Measurements from ENCODE around the gene MTR. TPM values are rescaled to one million over a fixed set of nuclear protein-coding genes. Genes with fewer than 3 reads are reported as not detected.

The MTR gene
- total and polyA plus RNA-seq, 9 of the 15 experiments (the other 6 are each of a cell fraction or from before 2014, with no cell fraction given): 3.4 to 44.3 (median 20.3) TPM

- TF ChIP-seq TRIM25 (IDR thresholded peaks at IDR 0.05; ENCODE audit: borderline replicate concordance) (no peak), ZBTB12 (CRISPR knock-in tag; IDR thresholded peaks at IDR 0.05) (peak; percentile 60; the same call in 1 of the 2 replicates), ZNF778 (CRISPR knock-in tag; IDR thresholded peaks at IDR 0.05) (no peak), STAT5B (CRISPR knock-in tag; IDR thresholded peaks at IDR 0.05) (no peak), ZNF3 (CRISPR knock-in tag; IDR thresholded peaks at IDR 0.05) (no peak), TAF9B (IDR thresholded peaks at IDR 0.05; ENCODE audit: partially characterized antibody) (peak; percentile 85), PCBP1 (IDR thresholded peaks at IDR 0.05; ENCODE audit: low read depth, low read length, poor library complexity, severe bottlenecking) (peak; percentile 64), ZFPM2 (CRISPR knock-in tag; IDR thresholded peaks at IDR 0.05) (peak; percentile 94), ERF (CRISPR knock-in tag; IDR thresholded peaks at IDR 0.05) (peak; percentile 61; the same call in 1 of the 2 replicates), RBM39 (optimal IDR thresholded peaks at IDR 0.05; ENCODE audit: low read depth, low read length) (no peak), SFPQ (IDR thresholded peaks at IDR 0.05; ENCODE audit: low read depth, low read length) (no peak), NEUROD1 (IDR thresholded peaks at IDR 0.05; ENCODE audit: borderline replicate concordance, low read depth, low read length, partially characterized antibody) (peak; percentile 95), XRCC3 (IDR thresholded peaks at IDR 0.05) (no peak), ZNF740 (CRISPR knock-in tag; IDR thresholded peaks at IDR 0.05) (peak; percentile 66; the same call in 1 of the 2 replicates), ZNF740 (tag; IDR thresholded peaks at IDR 0.05) (no peak), ZNF764 (CRISPR knock-in tag; IDR thresholded peaks at IDR 0.05; ENCODE audit: low read depth) (no peak), PURB (CRISPR knock-in tag; IDR thresholded peaks at IDR 0.05; ENCODE audit: low read depth) (no peak)
Measured at GRCh38 chr1:236795035-236795756, at the start of gene MTR (continued).

Measured in K562 (cell line).